NAMALWA (cell line): Measurements from ENCODE around the gene CEP68.
"Not testable (repeated sequence)": the region's sequence is repeated elsewhere in the genome, so short reads cannot be mapped to it uniquely, and the experiment has no call there.

Experiments
- DNase-seq: peaks from one replicate; pipeline ENCODE4 v3.0.0-alpha.2; 2015; ENCODE audit warnings: low spot score

Gene CEP68

GRCh38 chr2:65030476-65031332 lies 25.5 kb upstream of the CEP68 start:
- DNase-seq = peak; percentile 76

- DNase-seq = peak; percentile 76
Measured at GRCh38 chr2:65031341-65032018, 24.7 kb upstream of the CEP68 start.

- DNase-seq = peak; percentile 44
Measured at GRCh38 chr2:65032019-65032975, 23.9 kb upstream of the CEP68 start.

- DNase-seq = peak; percentile 76
Measured at GRCh38 chr2:65033178-65033577, 23.0 kb upstream of the CEP68 start.

GRCh38 chr2:65033667-65034066 lies 22.5 kb upstream of the CEP68 start:
- DNase-seq = not testable (repeated sequence)

- no peak for DNase-seq
Measured at GRCh38 chr2:65035351-65035943, 20.8 kb upstream of the CEP68 start.

- DNase-seq = no peak
Measured at GRCh38 chr2:65037178-65037577, 19.0 kb upstream of the CEP68 start.

- no peak for DNase-seq
Measured at GRCh38 chr2:65039640-65040039, 16.6 kb upstream of the CEP68 start.

- peak; percentile 86 for DNase-seq
Measured at GRCh38 chr2:65040400-65041261, 15.6 kb upstream of the CEP68 start.

GRCh38 chr2:65043001-65043400 lies 13.2 kb upstream of the CEP68 start:
- no peak for DNase-seq

- DNase-seq = no peak
Measured at GRCh38 chr2:65044097-65044735, 12.0 kb upstream of the CEP68 start.

GRCh38 chr2:65045651-65046050 lies 10.6 kb upstream of the CEP68 start:
- DNase-seq = no peak

- DNase-seq = no peak
Measured at GRCh38 chr2:65046633-65047407, 9.4 kb upstream of the CEP68 start.

- DNase-seq = peak; percentile 34
Measured at GRCh38 chr2:65049010-65049639, 7.1 kb upstream of the CEP68 start.

- no peak for DNase-seq
Measured at GRCh38 chr2:65050931-65051330, 5.3 kb upstream of the CEP68 start.

GRCh38 chr2:65053199-65053598 lies 3.0 kb upstream of the CEP68 start:
- peak; percentile 50 for DNase-seq

GRCh38 chr2:65054749-65055421 lies 1.3 kb upstream of the CEP68 start:
- peak; percentile 32 for DNase-seq

- DNase-seq = peak; percentile 86
Measured at GRCh38 chr2:65055422-65056214, 598 bp upstream of the CEP68 start.
